Central memory CD8-positive, alpha-beta T cell (primary cell): ENCODE data around the gene ZBTB33.

Source experiments
- ATAC-seq: fragments of 150-1000 bp; cut with Tn5 transposase; replicated peaks from 2 replicates; pipeline ENCODE4 v1.10.0; 2022; ENCODE audit warnings: mild to moderate bottlenecking, moderate FRiP score, moderate number of reproducible peaks; ENCODE audit not compliant: poor library complexity, severe bottlenecking; ENCODE audit errors: extremely low read depth
- DNase-seq, 2 donors: peaks; one replicate each; pipeline ENCODE4 v3.0.0; 2021; ENCODE audit warnings: low spot score in 2 of 2
- H3K27ac Mint-ChIP-seq: one replicate; pipeline ENCODE4 v1.8.0; 2022; ENCODE audit warnings: low read depth, mild to moderate bottlenecking, moderate library complexity, mixed read lengths
- H3K27me3 Mint-ChIP-seq: one replicate; pipeline ENCODE4 v1.8.0; 2022; ENCODE audit warnings: mixed read lengths
- H3K36me3 Mint-ChIP-seq: one replicate; pipeline ENCODE4 v1.8.0; 2022; ENCODE audit warnings: mild to moderate bottlenecking, moderate library complexity, mixed read lengths; ENCODE audit not compliant: insufficient read depth
- H3K4me1 Mint-ChIP-seq: one replicate; pipeline ENCODE4 v1.8.0; 2022; ENCODE audit warnings: mixed read lengths
- H3K4me3 Mint-ChIP-seq: one replicate; pipeline ENCODE4 v1.8.0; 2022; ENCODE audit warnings: mild to moderate bottlenecking, moderate library complexity, mixed read lengths
- H3K9me3 Mint-ChIP-seq: one replicate; pipeline ENCODE4 v1.8.0; 2022; ENCODE audit warnings: mixed read lengths

The ZBTB33 gene

DNA sequence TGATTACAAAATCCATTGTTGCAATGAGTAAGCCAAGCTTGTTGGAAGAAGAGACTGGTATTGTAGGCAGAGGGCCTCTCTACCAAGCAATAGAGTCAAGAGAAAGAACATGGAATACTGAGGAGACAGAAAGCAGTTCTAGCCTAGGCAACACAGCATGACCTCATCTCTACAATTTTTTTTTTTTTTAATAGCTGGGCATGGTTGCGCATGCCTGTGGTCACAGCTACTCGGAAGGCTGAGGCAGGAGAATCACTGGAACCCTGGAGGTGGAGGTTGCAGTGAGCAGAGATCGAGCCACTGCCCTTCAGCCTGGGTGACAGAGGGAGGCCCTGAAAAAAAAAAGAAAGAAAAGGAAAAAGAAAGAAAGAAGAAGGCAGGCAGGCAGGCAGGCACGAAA is 11.7 kb upstream of the ZBTB33 start:
- Mint-ChIP-seq H3K4me1 (peaks cover 22% of the 10 kb centered on the region), H3K27me3 (no peaks in the 10 kb centered on the region), H3K9me3 (no peaks in the 10 kb centered on the region), H3K4me3 (no peak overlapping the region), H3K36me3 (peaks cover 11% of the 10 kb centered on the region), H3K27ac (peak overlapping the region; percentile 75)
- no peak for DNase-seq
- no peak for ATAC-seq

- H3K27me3 Mint-ChIP-seq = no peaks in the 10 kb centered on the region
- H3K9me3 Mint-ChIP-seq = no peaks in the 10 kb centered on the region
- H3K36me3 Mint-ChIP-seq = peaks cover 8% of the 10 kb centered on the region
- DNase-seq (no peak), ATAC-seq (no peak)
- no peak overlapping the region for H3K27ac Mint-ChIP-seq
- peaks cover 28% of the 10 kb centered on the region for H3K4me1 Mint-ChIP-seq
- no peak overlapping the region for H3K4me3 Mint-ChIP-seq
Observed at GRCh38 chrX:120242813-120243212, 7.8 kb upstream of the ZBTB33 start.

GRCh38 chrX:120244395-120244734 is 6.2 kb upstream of the ZBTB33 start:
- Mint-ChIP-seq H3K9me3 (no peaks in the 10 kb centered on the region), H3K27ac (peak overlapping the region; percentile 93), H3K27me3 (no peaks in the 10 kb centered on the region), H3K4me1 (peaks cover 22% of the 10 kb centered on the region), H3K36me3 (peaks cover 3% of the 10 kb centered on the region), H3K4me3 (peak overlapping the region; percentile 95)
- DNase-seq = no peak
- ATAC-seq = peak; percentile 28

DNA sequence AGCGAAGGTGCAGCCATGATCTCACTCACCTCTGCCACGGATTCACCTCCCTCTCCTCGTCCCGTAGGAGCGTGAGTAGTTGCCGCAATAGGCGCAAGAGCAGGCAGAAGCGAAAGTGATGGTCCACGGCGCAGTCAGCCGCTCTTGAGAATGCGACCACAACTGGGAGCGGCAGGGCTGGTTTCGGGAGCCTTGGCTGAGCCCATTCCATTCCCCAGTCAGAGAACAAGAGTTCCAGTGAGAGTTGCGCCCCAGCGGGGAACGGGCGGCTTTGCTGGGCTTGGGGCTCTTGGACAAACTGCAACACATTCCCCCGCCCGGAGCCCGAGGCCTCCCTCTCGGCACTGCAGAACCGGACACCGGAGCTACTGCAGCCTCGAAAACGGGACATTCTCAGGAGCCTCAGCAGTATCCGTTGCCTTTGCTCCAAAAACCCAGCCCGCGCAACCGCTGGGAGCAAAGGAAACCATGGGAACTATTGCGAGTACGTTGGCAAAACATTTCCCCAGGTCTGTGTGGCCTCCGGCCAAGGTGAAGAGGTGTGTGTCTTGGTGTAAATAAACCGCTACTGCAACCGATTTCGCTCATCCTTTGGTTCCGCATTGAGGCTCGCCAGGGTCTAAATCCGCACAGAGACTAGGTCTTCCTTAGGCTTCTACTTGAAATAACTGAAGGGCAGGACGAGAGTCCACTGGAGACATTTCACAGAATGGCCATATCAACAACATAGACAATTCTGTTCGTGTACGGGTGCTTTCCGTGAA is 5.7 kb upstream of the ZBTB33 start:
- H3K9me3 Mint-ChIP-seq = no peaks in the 10 kb centered on the region
- H3K4me3 Mint-ChIP-seq = peak overlapping the region; percentile 95
- ATAC-seq = peak; percentile 76
- DNase-seq = peak; percentile 33 to 38
- peaks cover 3% of the 10 kb centered on the region for H3K36me3 Mint-ChIP-seq
- H3K4me1 Mint-ChIP-seq = peaks cover 23% of the 10 kb centered on the region
- no peaks in the 10 kb centered on the region for H3K27me3 Mint-ChIP-seq
- peak overlapping the region; percentile 93 for H3K27ac Mint-ChIP-seq

DNA sequence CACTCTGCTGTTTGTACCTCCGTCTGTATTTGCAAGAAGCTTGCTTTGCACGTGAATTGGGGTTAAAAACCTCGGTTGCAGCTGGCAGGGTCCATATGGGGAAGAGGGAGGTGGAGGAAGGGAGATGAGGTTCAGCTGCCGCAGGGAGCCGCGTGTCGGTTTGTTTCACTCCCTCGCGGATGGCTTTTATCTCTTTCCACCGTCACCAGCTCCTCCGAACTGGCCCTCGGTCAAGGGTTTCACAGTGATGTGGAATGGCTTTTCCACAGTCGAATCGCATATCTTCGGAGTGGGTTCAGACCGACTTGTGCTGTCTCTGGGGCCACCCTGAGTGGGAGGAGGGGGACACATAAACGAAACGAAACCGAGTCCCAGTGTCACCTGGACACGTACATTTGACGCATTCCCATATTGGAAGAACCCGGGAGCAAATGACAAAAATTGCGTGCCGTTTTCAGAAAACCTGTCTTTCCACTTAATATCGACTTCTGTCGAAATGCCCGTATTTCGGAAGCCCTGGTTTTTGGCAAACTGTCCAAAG is 929 bp downstream of the ZBTB33 start:
- Mint-ChIP-seq H3K4me3 (peak overlapping the region; percentile 98), H3K27me3 (no peaks in the 10 kb centered on the region), H3K36me3 (peaks cover 20% of the 10 kb centered on the region), H3K4me1 (peaks cover 34% of the 10 kb centered on the region), H3K9me3 (no peaks in the 10 kb centered on the region), H3K27ac (peak overlapping the region; percentile 99)
- no peak for DNase-seq
- no peak for ATAC-seq

DNA sequence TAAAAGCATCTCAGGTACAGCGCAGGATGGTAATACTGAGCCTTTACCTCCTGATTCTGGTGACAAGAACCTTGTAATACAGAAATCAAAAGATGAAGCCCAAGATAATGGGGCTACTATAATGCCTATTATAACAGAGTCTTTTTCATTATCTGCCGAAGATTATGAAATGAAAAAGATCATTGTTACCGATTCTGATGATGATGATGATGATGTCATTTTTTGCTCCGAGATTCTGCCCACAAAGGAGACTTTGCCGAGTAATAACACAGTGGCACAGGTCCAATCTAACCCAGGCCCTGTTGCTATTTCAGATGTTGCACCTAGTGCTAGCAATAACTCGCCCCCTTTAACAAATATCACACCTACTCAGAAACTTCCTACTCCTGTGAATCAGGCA is 3.2 kb downstream of the ZBTB33 start:
- Mint-ChIP-seq H3K9me3 (no peaks in the 10 kb centered on the region), H3K4me3 (no peak overlapping the region), H3K27ac (no peak overlapping the region), H3K4me1 (peaks cover 40% of the 10 kb centered on the region), H3K36me3 (peaks cover 26% of the 10 kb centered on the region), H3K27me3 (no peaks in the 10 kb centered on the region)
- ATAC-seq = no peak
- no peak for DNase-seq

DNA sequence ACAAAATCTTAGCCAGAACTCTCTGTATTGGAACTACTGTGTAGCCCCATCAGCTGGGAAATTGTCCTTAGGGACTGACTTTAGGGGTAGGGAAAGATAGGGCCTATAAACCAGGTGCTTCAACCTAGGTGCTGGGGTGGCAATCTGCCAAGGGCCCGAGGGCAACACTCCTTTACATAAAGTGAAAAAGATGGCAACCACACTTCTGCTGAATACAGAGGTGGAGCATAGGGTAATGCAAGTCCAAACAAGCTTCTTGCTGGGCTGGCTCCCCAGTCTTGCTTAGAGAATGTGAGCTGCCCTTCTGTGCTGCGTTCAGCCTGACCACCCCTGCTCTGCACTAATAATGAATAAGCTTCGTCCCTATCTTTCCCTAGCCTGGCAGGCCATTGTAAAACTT is 9.8 kb downstream of the ZBTB33 start:
- no peaks in the 10 kb centered on the region for H3K9me3 Mint-ChIP-seq
- no peak overlapping the region for H3K4me3 Mint-ChIP-seq
- peaks cover 6% of the 10 kb centered on the region for H3K4me1 Mint-ChIP-seq
- H3K36me3 Mint-ChIP-seq = peaks cover 7% of the 10 kb centered on the region
- no peak overlapping the region for H3K27ac Mint-ChIP-seq
- DNase-seq = no peak
- H3K27me3 Mint-ChIP-seq = no peaks in the 10 kb centered on the region
- no peak for ATAC-seq

- H3K9me3 Mint-ChIP-seq = no peaks in the 10 kb centered on the region
- ATAC-seq = no peak
- no peaks in the 10 kb centered on the region for H3K27me3 Mint-ChIP-seq
- H3K4me1 Mint-ChIP-seq = peaks cover 4% of the 10 kb centered on the region
- no peak for DNase-seq
- H3K4me3 Mint-ChIP-seq = no peak overlapping the region
- H3K27ac Mint-ChIP-seq = no peak overlapping the region
- H3K36me3 Mint-ChIP-seq = peaks cover 4% of the 10 kb centered on the region
Observed at GRCh38 chrX:120262859-120263708, 12.5 kb downstream of the ZBTB33 start.

GRCh38 chrX:120264341-120264740 is 13.7 kb downstream of the ZBTB33 start:
- H3K36me3 Mint-ChIP-seq = no peaks in the 10 kb centered on the region
- no peak for ATAC-seq
- no peaks in the 10 kb centered on the region for H3K9me3 Mint-ChIP-seq
- no peak overlapping the region for H3K27ac Mint-ChIP-seq
- H3K27me3 Mint-ChIP-seq = no peaks in the 10 kb centered on the region
- no peak for DNase-seq
- H3K4me3 Mint-ChIP-seq = no peak overlapping the region
- no peaks in the 10 kb centered on the region for H3K4me1 Mint-ChIP-seq

GRCh38 chrX:120269373-120270035 is 18.9 kb downstream of the ZBTB33 start:
- Mint-ChIP-seq H3K27ac (no peak overlapping the region), H3K36me3 (no peaks in the 10 kb centered on the region), H3K27me3 (no peaks in the 10 kb centered on the region), H3K9me3 (no peaks in the 10 kb centered on the region), H3K4me3 (no peak overlapping the region), H3K4me1 (no peaks in the 10 kb centered on the region)
- no peak for DNase-seq
- no peak for ATAC-seq

DNA sequence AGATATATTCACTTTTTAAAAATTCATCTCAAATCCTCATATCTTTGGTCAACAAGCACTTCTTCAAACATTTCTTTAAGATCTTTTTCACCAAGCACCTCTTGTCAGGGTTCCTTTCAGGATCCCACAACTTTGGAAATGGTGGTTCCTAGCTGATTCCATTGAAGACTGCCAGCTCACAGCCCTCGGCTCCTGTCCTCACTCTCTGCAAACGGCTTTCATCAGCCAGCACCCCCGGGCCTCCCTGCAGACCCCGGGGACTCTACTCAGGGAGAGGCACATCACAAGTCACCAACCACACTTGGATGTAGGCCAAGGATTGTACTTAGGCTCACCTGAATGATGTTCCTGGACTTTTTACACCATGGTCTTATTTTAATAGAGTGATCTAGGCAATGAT is 20.0 kb downstream of the ZBTB33 start:
- DNase-seq (no peak), ATAC-seq (no peak)
- Mint-ChIP-seq H3K36me3 (no peaks in the 10 kb centered on the region), H3K4me1 (no peaks in the 10 kb centered on the region), H3K9me3 (no peaks in the 10 kb centered on the region), H3K27ac (no peak overlapping the region), H3K4me3 (no peak overlapping the region), H3K27me3 (no peaks in the 10 kb centered on the region)

- Mint-ChIP-seq H3K27ac (no peak overlapping the region), H3K27me3 (no peaks in the 10 kb centered on the region), H3K36me3 (no peaks in the 10 kb centered on the region), H3K9me3 (no peaks in the 10 kb centered on the region), H3K4me1 (no peaks in the 10 kb centered on the region), H3K4me3 (no peak overlapping the region)
- ATAC-seq = no peak
- no peak for DNase-seq
Observed at GRCh38 chrX:120271218-120271617, 20.6 kb downstream of the ZBTB33 start.
